Ishikawa (cell line): ENCODE results near the gene PRTN3.
A peak's percentile ranks its signal among the peaks of the same experiment; 100 is the strongest.

Experiments used
- CEBPB ChIP-seq: IDR thresholded peaks from 2 replicates; pipeline ENCODE4 v1.6.1; 2012
- CREB1 ChIP-seq: IDR thresholded peaks from 2 replicates; pipeline ENCODE4 v1.6.1; 2012; ENCODE audit warnings: low read depth
- EP300 ChIP-seq: IDR thresholded peaks from 2 replicates; pipeline ENCODE4 v1.6.1; 2012; ENCODE audit warnings: borderline replicate concordance
- FOXM1 ChIP-seq: IDR thresholded peaks from 2 replicates; pipeline ENCODE4 v1.6.1; 2012; ENCODE audit warnings: low read depth, borderline replicate concordance
- NFIC ChIP-seq: IDR thresholded peaks from 2 replicates; pipeline ENCODE4 v1.6.1; 2012
- RAD21 ChIP-seq: IDR thresholded peaks from 2 replicates; pipeline ENCODE4 v1.6.1; 2012; ENCODE audit warnings: low read depth
- TAF1 ChIP-seq: IDR thresholded peaks from 2 replicates; pipeline ENCODE4 v1.6.1; 2012; ENCODE audit warnings: low read depth, mild to moderate bottlenecking
- TCF12 ChIP-seq: IDR thresholded peaks from 2 replicates; pipeline ENCODE4 v1.6.1; 2012; ENCODE audit warnings: low read depth
- TEAD4 ChIP-seq: IDR thresholded peaks from 2 replicates; pipeline ENCODE4 v1.6.1; 2012
- YY1 ChIP-seq: IDR thresholded peaks from 2 replicates; pipeline ENCODE4 v1.6.1; 2012; ENCODE audit warnings: low read depth
- ZBTB7A ChIP-seq: IDR thresholded peaks from 2 replicates; pipeline ENCODE4 v1.6.1; 2012; ENCODE audit warnings: low read depth
- TF ChIP-seq, protein P1 (sequence below): IDR thresholded peaks from 2 replicates; pipeline ENCODE4 v1.6.1; 2012; ENCODE audit warnings: low read depth, mild to moderate bottlenecking
- TF ChIP-seq, protein P2 (sequence below): IDR thresholded peaks from 2 replicates; pipeline ENCODE4 v1.6.1; 2012
- TF ChIP-seq, protein P3 (sequence below): IDR thresholded peaks from 2 replicates; pipeline ENCODE4 v1.6.1; 2012

The PRTN3 gene

DNA sequence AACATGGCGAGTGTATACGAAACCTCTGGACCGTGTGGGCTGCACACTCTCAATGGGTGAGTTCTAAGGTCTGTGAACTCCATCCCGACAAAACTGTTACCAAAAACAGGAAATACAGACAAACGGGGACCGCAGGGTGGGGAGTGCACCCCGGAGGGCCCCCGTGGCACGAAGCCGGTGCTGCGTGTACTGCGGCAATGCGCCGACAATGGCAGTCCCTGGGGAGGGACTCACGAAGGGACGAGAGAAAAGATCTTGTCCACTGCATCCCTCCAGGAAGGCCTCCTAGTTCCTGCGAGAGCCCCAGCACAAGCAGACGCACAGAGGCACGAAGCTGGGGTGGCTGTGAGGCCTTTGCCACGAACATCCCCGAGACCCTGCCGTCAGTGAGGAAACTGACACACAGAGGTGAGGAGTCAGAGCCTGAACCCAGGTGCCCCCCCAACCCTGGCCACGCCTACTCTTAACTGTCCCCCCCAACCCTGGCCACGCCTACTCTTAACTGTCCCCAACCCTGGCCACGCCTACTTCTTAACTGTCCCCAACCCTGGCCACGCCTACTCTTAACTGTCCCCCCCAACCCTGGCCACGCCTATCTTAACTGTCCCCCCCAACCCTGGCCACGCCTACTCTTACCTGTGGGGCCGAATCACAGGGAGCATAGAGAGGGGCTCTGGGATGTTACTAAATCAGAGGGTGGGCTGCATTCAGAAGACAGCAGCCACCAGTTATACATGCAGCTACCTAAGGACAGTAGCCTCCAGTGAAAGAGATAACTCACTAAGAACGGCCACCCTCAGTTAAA is 48.0 kb downstream of the PRTN3 start:
- TF ChIP-seq, protein P1, sequence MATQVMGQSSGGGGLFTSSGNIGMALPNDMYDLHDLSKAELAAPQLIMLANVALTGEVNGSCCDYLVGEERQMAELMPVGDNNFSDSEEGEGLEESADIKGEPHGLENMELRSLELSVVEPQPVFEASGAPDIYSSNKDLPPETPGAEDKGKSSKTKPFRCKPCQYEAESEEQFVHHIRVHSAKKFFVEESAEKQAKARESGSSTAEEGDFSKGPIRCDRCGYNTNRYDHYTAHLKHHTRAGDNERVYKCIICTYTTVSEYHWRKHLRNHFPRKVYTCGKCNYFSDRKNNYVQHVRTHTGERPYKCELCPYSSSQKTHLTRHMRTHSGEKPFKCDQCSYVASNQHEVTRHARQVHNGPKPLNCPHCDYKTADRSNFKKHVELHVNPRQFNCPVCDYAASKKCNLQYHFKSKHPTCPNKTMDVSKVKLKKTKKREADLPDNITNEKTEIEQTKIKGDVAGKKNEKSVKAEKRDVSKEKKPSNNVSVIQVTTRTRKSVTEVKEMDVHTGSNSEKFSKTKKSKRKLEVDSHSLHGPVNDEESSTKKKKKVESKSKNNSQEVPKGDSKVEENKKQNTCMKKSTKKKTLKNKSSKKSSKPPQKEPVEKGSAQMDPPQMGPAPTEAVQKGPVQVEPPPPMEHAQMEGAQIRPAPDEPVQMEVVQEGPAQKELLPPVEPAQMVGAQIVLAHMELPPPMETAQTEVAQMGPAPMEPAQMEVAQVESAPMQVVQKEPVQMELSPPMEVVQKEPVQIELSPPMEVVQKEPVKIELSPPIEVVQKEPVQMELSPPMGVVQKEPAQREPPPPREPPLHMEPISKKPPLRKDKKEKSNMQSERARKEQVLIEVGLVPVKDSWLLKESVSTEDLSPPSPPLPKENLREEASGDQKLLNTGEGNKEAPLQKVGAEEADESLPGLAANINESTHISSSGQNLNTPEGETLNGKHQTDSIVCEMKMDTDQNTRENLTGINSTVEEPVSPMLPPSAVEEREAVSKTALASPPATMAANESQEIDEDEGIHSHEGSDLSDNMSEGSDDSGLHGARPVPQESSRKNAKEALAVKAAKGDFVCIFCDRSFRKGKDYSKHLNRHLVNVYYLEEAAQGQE, result no peak
- no peak for TF ChIP-seq ZBTB7A
- no peak for TF ChIP-seq TEAD4
- TF ChIP-seq TCF12, result no peak
- TF ChIP-seq YY1, result no peak
- TF ChIP-seq CREB1, result no peak
- no peak for TF ChIP-seq CEBPB
- TF ChIP-seq EP300, result no peak

DNA sequence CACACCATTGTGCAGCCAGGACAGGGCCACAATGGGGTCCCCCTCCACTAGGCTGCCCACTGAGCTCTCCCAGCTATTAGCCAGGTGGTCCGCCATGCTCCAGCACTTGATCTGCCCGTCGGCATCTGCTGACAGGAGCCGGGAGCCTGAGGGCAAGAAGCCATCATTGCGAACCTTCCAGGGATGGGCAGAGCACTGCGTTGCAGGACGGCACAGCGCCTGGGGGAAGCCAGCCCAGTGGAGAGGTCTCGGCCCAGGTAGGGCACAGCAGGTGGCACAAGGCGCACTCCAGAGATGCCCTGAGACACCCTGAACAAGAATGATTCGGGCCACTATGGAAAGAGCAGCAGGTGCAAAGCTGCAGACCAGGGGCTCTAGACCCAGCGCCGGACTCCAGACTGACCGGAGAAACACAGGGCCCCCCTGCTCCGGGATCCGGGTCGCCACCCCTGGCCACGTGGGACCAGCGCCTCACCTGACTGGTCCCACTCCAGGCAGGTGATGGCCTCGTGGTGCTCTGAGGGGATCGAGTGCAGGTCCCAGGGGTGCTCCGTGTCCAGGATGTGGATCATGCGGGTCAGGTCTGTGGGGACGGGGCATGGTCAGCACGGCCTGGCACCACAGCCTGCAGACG is 49.0 kb downstream of the PRTN3 start:
- no peak for TF ChIP-seq CEBPB
- TF ChIP-seq EP300, result no peak
- TF ChIP-seq, protein P1, result no peak
- no peak for TF ChIP-seq RAD21
- TF ChIP-seq TAF1, result no peak
- TF ChIP-seq ZBTB7A, result no peak
- TF ChIP-seq YY1, result no peak
- TF ChIP-seq, protein P2, sequence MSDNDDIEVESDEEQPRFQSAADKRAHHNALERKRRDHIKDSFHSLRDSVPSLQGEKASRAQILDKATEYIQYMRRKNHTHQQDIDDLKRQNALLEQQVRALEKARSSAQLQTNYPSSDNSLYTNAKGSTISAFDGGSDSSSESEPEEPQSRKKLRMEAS, result no peak

DNA sequence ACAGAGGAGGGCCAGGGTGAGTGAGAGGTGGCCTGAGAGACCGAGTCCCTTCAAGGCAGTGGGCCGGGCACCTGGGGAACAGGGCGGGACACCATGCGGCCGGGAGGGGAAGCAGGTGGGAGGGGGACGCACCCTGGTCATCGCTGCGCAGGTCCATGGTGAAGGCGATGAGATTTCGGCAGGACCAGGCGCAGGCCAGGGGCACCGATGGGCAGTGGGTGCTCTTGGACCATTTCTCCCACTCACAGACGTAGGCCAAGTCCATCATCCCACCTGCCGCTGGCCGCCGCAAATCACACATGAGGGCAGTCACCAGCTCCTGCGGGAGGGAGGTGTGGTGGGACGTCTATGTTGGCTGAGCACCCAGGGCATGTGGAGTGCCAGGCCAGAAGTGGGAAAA is 50.0 kb downstream of the PRTN3 start:
- TF ChIP-seq, protein P1, result no peak
- TF ChIP-seq EP300 (no peak), FOXM1 (no peak), TCF12 (no peak), TAF1 (no peak), CREB1 (no peak), CEBPB (no peak), NFIC (no peak), RAD21 (no peak)
- TF ChIP-seq, protein P2, result no peak
- TF ChIP-seq, protein P3, sequence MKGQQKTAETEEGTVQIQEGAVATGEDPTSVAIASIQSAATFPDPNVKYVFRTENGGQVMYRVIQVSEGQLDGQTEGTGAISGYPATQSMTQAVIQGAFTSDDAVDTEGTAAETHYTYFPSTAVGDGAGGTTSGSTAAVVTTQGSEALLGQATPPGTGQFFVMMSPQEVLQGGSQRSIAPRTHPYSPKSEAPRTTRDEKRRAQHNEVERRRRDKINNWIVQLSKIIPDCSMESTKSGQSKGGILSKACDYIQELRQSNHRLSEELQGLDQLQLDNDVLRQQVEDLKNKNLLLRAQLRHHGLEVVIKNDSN, result no peak

DNA sequence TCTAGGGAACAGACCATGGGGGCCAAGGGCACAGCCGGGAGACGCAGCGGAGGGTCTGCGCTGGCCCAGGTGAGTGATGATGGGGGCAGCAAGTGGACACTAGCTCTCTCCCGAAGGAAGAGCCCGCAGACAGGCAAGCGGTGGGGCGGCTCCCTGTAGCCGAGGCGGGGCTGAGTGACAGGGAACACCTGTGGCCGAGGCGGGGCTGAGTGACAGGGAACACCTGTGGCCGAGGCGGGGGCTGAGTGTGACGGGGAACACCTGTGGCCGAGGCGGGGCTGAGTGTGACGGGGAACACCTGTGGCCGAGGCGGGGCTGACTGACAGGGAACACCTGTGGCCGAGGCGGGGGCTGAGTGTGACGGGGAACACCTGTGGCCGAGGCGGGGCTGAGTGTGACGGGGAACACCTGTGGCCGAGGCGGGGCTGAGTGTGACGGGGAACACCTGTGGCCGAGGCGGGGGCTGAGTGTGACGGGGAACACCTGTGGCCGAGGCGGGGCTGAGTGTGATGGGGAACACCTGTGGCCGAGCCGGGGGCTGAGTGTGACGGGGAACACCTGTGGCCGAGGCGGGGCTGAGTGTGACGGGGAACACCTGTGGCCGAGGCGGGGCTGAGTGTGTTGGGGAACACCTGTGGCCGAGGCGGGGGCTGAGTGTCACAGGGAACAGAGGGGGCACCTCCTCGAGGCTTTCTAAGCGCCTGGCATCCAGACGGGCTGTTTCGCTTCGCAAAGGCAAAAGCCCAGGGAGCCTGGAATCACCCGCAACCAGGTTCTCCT is 50.8 kb downstream of the PRTN3 start:
- TF ChIP-seq TCF12, result peak; percentile 88
